ENCODE data around the gene IGF2R. TPM values are rescaled to one million over a fixed set of nuclear protein-coding genes. Genes with fewer than 3 reads are reported as not detected.
A peak's percentile ranks its signal among the peaks of the same experiment; 100 is the strongest.

IGF2R gene
- total RNA-seq, 1 donor from 2014 or later, result 35.1 TPM

DNA sequence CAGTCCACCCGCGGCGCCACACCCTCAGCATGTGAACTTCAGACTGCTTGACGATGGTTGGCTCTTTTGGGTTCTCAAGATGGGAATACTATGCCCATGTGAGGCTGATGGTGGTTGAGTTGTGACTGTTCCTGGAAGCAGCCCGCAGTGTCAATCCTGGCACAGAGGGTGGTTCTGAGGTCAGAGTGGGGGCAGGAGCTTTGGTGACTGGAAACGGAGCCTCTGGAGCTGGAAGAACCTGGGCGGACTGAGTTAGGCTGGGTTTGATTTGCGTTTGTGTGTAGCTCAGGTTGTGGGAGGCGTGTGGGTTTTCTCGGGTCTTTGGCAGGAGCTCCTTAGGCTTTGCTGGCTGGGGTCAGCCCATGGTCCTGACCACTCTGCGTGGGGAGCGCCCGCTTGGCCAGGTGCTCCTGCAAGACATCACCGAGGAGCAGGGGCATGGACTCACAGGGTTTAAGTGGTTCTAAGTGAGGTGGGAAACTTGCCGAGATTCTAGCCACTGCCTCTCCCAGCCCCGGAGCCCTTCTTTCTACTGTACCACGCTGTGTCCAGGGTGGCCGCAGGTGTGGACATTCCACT is 115.4 kb downstream of the IGF2R start:
- H3K4me3 ChIP-seq, result no peak overlapping the region
- TF ChIP-seq, protein P1, sequence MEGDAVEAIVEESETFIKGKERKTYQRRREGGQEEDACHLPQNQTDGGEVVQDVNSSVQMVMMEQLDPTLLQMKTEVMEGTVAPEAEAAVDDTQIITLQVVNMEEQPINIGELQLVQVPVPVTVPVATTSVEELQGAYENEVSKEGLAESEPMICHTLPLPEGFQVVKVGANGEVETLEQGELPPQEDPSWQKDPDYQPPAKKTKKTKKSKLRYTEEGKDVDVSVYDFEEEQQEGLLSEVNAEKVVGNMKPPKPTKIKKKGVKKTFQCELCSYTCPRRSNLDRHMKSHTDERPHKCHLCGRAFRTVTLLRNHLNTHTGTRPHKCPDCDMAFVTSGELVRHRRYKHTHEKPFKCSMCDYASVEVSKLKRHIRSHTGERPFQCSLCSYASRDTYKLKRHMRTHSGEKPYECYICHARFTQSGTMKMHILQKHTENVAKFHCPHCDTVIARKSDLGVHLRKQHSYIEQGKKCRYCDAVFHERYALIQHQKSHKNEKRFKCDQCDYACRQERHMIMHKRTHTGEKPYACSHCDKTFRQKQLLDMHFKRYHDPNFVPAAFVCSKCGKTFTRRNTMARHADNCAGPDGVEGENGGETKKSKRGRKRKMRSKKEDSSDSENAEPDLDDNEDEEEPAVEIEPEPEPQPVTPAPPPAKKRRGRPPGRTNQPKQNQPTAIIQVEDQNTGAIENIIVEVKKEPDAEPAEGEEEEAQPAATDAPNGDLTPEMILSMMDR (IDR thresholded peaks at IDR 0.05), result no peak
- no peak for TF ChIP-seq EZH2phosphoT487 (IDR thresholded peaks at IDR 0.05)
- no peak overlapping the region for H2AFZ ChIP-seq (replicated peaks)
- H3F3A ChIP-seq (ENCODE audit: low read depth), result no peaks in the 10 kb centered on the region
- H4K20me1 ChIP-seq (ENCODE audit: low read depth), result no peaks in the 10 kb centered on the region
- H3K9me3 ChIP-seq (ENCODE audit: low read depth), result no peaks in the 10 kb centered on the region
- H3K79me2 ChIP-seq (ENCODE audit: low read depth), result no peaks in the 10 kb centered on the region
- peaks cover 14% of the 10 kb centered on the region for H3K4me1 Mint-ChIP-seq
- no peak for DNase-seq (ENCODE audit: low spot score)
- H3K4me2 ChIP-seq, result no peak overlapping the region
- H3K4me3 Mint-ChIP-seq, result no peak overlapping the region
- no peaks in the 10 kb centered on the region for H3K4me1 ChIP-seq
- peaks cover 2% of the 10 kb centered on the region for H3K27me3 Mint-ChIP-seq (ENCODE audit: insufficient read depth, low read depth)
- no peaks in the 10 kb centered on the region for H3K36me3 ChIP-seq
- no peak overlapping the region for H3K9ac ChIP-seq
- H3K27ac Mint-ChIP-seq, result no peak overlapping the region
- peaks cover 2% of the 10 kb centered on the region for H3K9me3 Mint-ChIP-seq
- no peaks in the 10 kb centered on the region for H3K27me3 ChIP-seq
- no peak overlapping the region for H3K27ac ChIP-seq
- peaks cover 50% of the 10 kb centered on the region for H3K36me3 Mint-ChIP-seq

DNA sequence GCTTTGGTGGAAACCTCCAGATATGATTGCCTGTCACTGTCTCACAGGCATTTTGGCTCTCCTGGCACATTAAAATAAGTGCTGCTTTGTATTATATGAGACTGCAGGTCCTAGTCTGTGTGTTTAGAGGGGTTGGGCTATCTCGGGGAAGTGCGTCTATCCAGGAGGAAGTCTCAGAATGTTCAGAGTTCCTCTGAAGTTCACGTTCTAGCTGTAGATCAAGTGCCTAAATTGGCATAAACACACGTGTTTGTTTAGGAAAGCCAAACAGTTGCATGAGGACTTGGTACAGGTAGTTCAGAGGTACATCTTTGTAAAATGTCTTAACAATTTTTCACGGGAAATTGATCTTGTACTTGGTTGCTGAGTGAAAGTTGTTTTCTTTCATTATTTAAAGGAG is 116.3 kb downstream of the IGF2R start:
- TF ChIP-seq, protein P1 (IDR thresholded peaks at IDR 0.05), result no peak
- TF ChIP-seq EZH2 (IDR thresholded peaks at IDR 0.05) (no peak), EZH2phosphoT487 (IDR thresholded peaks at IDR 0.05) (no peak)
- H3K4me3 ChIP-seq, result no peak overlapping the region
- no peaks in the 10 kb centered on the region for H3K79me2 ChIP-seq (ENCODE audit: low read depth)
- H3F3A ChIP-seq (ENCODE audit: low read depth), result no peaks in the 10 kb centered on the region
- H3K4me1 Mint-ChIP-seq, result peaks cover 14% of the 10 kb centered on the region
- no peaks in the 10 kb centered on the region for H3K27me3 Mint-ChIP-seq (ENCODE audit: insufficient read depth, low read depth)
- H3K9me3 Mint-ChIP-seq, result peaks cover 2% of the 10 kb centered on the region
- no peak for DNase-seq (ENCODE audit: low spot score)
- H2AFZ ChIP-seq (replicated peaks), result no peak overlapping the region
- no peaks in the 10 kb centered on the region for H3K9me3 ChIP-seq (ENCODE audit: low read depth)
- no peak overlapping the region for H3K4me3 Mint-ChIP-seq
- H3K36me3 ChIP-seq, result no peaks in the 10 kb centered on the region
- H3K27ac ChIP-seq, result no peak overlapping the region
- H3K27me3 ChIP-seq, result no peaks in the 10 kb centered on the region
- no peaks in the 10 kb centered on the region for H4K20me1 ChIP-seq (ENCODE audit: low read depth)
- H3K4me2 ChIP-seq, result no peak overlapping the region
- H3K36me3 Mint-ChIP-seq, result peaks cover 47% of the 10 kb centered on the region
- H3K4me1 ChIP-seq, result no peaks in the 10 kb centered on the region
- no peak overlapping the region for H3K27ac Mint-ChIP-seq
- no peak overlapping the region for H3K9ac ChIP-seq

DNA sequence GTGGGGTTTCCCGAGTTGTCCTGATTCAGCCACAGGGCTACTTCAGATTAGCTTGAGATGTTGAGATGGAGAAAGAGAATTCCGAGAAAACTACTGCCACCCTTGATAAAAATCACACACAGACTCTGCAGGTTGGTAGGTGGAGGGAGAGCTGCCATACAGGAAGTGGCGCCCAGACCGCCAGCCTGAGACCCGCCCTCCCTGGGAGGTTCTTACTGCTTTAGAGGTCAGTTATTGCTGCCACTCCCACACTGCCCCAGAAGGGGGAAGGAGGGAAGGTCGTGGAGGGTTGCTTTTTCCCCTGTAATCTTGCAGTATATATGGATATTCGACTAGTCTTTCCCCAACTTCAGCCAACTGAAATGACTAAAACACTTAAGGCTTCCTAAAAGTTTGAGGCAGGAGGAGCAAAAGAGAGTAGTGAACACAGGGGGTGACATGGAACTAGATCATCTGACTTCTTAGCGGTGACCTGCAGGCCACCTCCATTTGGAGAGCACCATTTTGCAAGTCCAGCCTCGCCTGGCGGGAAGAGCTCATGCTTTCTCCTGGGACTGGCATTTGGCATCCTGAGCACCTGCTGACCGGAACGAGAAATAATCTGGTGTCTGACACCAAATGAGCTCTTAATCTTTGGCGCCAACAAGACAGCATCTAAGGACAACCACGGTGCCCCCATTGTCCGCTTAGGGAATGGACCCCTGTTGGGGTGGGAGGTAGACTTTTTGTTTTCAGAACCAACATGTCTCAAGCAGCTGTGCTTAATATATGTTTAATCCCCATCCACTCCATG is 117.0 kb downstream of the IGF2R start:
- Mint-ChIP-seq H3K4me3 (no peak overlapping the region), H3K36me3 (peaks cover 43% of the 10 kb centered on the region), H3K9me3 (no peaks in the 10 kb centered on the region), H3K27ac (no peak overlapping the region), H3K27me3 (ENCODE audit: insufficient read depth, low read depth) (no peaks in the 10 kb centered on the region), H3K4me1 (peaks cover 14% of the 10 kb centered on the region)
- Histone ChIP-seq H3K27me3 (no peaks in the 10 kb centered on the region), H3K4me3 (no peak overlapping the region), H3F3A (ENCODE audit: low read depth) (no peaks in the 10 kb centered on the region), H3K36me3 (no peaks in the 10 kb centered on the region), H3K9ac (no peak overlapping the region), H3K27ac (no peak overlapping the region), H3K79me2 (ENCODE audit: low read depth) (no peaks in the 10 kb centered on the region), H3K4me2 (no peak overlapping the region), H3K9me3 (ENCODE audit: low read depth) (no peaks in the 10 kb centered on the region), H2AFZ (replicated peaks) (no peak overlapping the region), H4K20me1 (ENCODE audit: low read depth) (no peaks in the 10 kb centered on the region), H3K4me1 (no peaks in the 10 kb centered on the region)
- peak; percentile 20 for DNase-seq (ENCODE audit: low spot score)
- TF ChIP-seq EZH2 (IDR thresholded peaks at IDR 0.05), result no peak
- no peak for TF ChIP-seq EZH2phosphoT487 (IDR thresholded peaks at IDR 0.05)
- TF ChIP-seq, protein P1 (IDR thresholded peaks at IDR 0.05), result no peak

Measured in neural progenitor cell (in vitro differentiated cells).